ENCODE results near the gene PRPF6. TPM values are rescaled to one million over a fixed set of nuclear protein-coding genes. Genes with fewer than 3 reads are reported as not detected.

PRPF6 gene
- total and polyA plus RNA-seq, 7 donors, result 23.4 to 59.9 (median 44.9) TPM

DNA sequence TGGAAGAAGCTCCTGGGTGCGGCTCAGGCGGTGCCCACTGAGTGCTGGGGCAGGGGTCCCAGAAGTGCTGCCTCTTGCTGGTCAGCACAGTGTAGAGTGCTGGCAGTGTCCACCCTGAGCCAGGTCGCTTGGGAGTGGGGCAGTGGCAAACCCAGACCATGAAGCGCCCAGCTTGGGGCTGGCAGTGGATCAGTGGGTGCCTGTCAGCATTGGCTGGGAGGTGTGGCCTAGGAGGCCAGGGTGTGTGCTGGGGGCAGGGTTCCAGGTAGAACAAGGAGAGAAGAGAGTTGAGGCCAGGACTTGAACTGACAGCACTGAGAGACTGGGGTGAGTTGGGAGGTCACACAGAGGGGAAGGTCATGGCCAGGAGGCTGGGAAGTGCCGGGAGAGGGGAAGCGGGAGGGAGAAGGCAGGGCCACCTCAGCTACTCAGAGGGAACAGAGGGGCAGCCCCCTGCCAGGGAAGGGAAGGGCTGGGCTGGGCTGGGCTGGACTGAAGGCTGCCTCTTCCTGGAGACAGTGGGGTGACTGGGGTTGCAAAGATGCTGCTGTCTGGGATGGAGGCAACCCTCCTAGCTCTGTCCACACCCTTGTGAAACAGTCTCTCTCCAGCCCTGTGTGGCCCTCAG, 86.2 kb downstream of the PRPF6 start:
- WGBS, 2 donors, result 78 to 81% methylated on average over 6 of the region's 6 CpGs
- no peak overlapping the region for H3K27ac ChIP-seq
- peaks cover 0 to 27% (median 23%) of the 10 kb centered on the region in 4 donors for H3K4me1 ChIP-seq
- DNase-seq, result no peak
- H3K9me3 ChIP-seq, result no peaks in the 10 kb centered on the region
- no peak overlapping the region for H3K4me3 ChIP-seq
- TF ChIP-seq EP300 (IDR thresholded peaks at IDR 0.05), result no peak
- TF ChIP-seq POLR2AphosphoS5 (IDR thresholded peaks at IDR 0.05), result no peak
- TF ChIP-seq CTCF (IDR thresholded peaks at IDR 0.05), result no peak
- no peak for TF ChIP-seq POLR2A (IDR thresholded peaks at IDR 0.05)
- H3K36me3 ChIP-seq, result peaks cover 0 to 15% (median 0%) of the 10 kb centered on the region in 4 donors
- intact Hi-C loops (cut with DNase I), result no loop called here
- H3K27me3 ChIP-seq, result no peaks in the 10 kb centered on the region

DNA sequence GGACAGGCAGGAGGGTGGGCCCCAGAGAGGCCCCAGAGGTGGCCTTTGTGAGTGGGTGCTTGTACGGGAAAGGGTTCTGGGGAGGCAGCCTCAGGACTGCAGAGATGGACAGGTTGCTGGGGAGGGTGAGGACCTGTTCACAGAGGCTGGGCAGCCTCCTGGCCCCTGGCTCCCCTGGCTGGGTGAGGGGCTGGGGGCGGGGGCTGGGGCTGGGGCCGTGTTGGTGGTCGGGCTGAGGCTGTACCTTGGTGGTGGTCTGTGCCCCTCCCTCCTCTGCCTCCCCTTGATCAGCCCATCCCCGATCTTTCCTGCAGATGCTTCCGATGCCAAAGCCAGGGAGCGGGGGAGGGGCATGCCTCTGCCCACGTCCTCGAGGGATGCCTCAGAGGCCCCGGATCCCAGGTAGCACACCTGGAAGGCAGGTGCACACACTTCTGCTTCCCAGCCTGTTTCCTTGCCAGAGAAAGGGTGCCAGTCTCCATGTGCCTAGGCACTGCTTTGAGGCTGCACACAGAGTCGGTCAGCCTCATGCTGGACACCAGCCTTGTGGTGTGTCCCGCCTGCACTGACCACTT, 86.9 kb downstream of the PRPF6 start:
- WGBS, 2 donors, result 71 to 76% methylated on average over 12 of the region's 12 CpGs
- no peak for DNase-seq
- intact Hi-C loops (cut with DNase I), result no loop called here
- TF ChIP-seq POLR2A (IDR thresholded peaks at IDR 0.05) (no peak), EP300 (IDR thresholded peaks at IDR 0.05) (no peak)
- H3K4me3 ChIP-seq, result no peak overlapping the region
- no peaks in the 10 kb centered on the region for H3K9me3 ChIP-seq
- H3K4me1 ChIP-seq, result peaks cover 0 to 21% (median 18%) of the 10 kb centered on the region in 4 donors
- peaks cover 0 to 22% (median 0%) of the 10 kb centered on the region in 4 donors for H3K36me3 ChIP-seq
- no peaks in the 10 kb centered on the region for H3K27me3 ChIP-seq
- no peak overlapping the region for H3K27ac ChIP-seq

DNA sequence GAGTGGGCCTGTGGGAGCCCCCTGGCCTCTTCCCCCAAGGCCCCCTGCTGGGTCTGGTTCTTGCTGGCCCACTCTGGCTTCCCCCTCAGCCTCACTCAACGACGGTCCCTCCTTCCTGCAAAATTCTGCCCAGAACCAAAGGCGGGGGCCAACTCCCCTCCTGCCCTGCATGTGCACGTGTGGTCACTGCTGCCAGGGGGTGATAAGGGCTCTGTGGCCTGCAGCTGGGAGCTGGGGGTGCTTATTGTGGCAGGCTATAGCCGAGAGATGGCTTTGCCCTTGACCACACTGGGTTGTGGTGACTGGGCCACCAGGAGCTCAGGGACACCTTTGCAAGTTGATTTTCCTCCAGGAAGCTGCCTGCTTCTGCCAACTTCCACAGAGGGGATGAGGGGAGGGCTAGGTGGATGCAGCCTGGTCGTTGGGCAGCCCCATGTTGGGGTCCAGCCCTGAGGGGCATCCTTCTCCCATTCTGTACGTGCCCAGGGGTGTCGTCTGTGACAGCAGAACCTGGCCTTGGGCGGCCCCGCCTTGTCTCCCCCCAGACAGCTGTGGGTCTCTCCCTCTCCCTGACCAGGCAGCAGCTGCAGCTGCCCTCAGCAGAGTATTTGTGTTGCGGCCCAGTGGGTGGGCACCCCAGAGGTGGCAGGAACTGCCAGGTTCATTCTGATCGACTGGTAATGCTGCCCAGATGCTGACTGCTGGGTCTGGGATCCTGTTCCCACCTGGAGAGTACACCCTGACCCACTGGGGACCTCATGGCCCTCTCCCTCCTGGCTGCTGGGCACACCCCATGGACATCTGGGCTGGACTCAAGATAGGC, 87.7 kb downstream of the PRPF6 start:
- 70 to 78% methylated on average over 12 of the region's 12 CpGs for WGBS, 2 donors
- no peak overlapping the region for H3K4me3 ChIP-seq

DNA sequence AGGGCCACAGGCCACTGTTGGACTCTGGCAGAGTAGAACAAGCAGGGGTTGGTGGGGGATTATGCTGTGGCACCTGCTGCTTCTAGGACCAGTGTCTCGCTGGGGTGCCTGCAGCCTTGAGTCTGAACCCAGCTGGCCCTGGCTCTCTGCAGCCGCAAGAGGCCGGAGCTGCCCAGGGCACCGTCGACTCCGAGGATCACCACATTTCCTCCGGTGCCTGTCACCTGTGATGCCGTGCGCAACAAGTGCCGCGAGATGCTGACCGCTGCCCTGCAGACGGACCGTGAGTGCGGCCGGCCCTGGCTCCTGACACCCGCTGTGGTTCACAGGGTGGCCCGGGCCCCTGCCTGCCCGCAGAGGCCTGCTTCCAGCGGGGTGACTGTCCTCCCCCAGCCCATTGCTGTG, 88.3 kb downstream of the PRPF6 start:
- H3K27me3 ChIP-seq, result no peaks in the 10 kb centered on the region
- 91 to 93% methylated on average over 20 of the region's 20 CpGs for WGBS, 2 donors
- TF ChIP-seq POLR2AphosphoS5 (IDR thresholded peaks at IDR 0.05), result no peak
- no peak for TF ChIP-seq CTCF (IDR thresholded peaks at IDR 0.05)
- TF ChIP-seq EP300 (IDR thresholded peaks at IDR 0.05), result no peak
- no peak for TF ChIP-seq POLR2A (IDR thresholded peaks at IDR 0.05)
- no peak for DNase-seq
- H3K9me3 ChIP-seq, result no peaks in the 10 kb centered on the region
- H3K4me1 ChIP-seq, result peaks cover 0 to 14% (median 10%) of the 10 kb centered on the region in 4 donors
- peaks cover 0 to 30% (median 6%) of the 10 kb centered on the region in 4 donors for H3K36me3 ChIP-seq
- intact Hi-C loops (cut with DNase I), result no loop called here
- no peak overlapping the region for H3K27ac ChIP-seq
- H3K4me3 ChIP-seq, result no peak overlapping the region

More for the DNA sequence above, 87.7 kb downstream of the PRPF6 start:
- Histone ChIP-seq H3K9me3 (no peaks in the 10 kb centered on the region), H3K4me1 (peaks cover 0 to 20% (median 16%) of the 10 kb centered on the region in 4 donors), H3K27ac (no peak overlapping the region), H3K36me3 (peaks cover 0 to 24% (median 1%) of the 10 kb centered on the region in 4 donors), H3K27me3 (no peaks in the 10 kb centered on the region)
- DNase-seq, result no peak
- TF ChIP-seq EP300 (IDR thresholded peaks at IDR 0.05), result no peak
- TF ChIP-seq CTCF (IDR thresholded peaks at IDR 0.05), result no peak
- TF ChIP-seq POLR2AphosphoS5 (IDR thresholded peaks at IDR 0.05), result no peak
- no peak for TF ChIP-seq POLR2A (IDR thresholded peaks at IDR 0.05)
- intact Hi-C loops (cut with DNase I), result no loop called here
